HEK293 (cell line): ENCODE data around the gene VSTM5.

Source experiments
- ZEB2 ChIP-seq: fragments of 450-650 bp; formaldehyde crosslinking; IDR thresholded peaks from 2 replicates; pipeline ENCODE4 v1.5.1; 2016; ENCODE audit warnings: missing biosample characterization, missing genetic modification characterization
- ZFP37 ChIP-seq: fragments of 450-650 bp; formaldehyde crosslinking; IDR thresholded peaks from 2 replicates; pipeline ENCODE4 v1.5.1; 2016; ENCODE audit warnings: missing biosample characterization, missing genetic modification characterization
- ZNF140 ChIP-seq: fragments of 450-650 bp; formaldehyde crosslinking; IDR thresholded peaks from 2 replicates; pipeline ENCODE4 v1.5.1; 2016; ENCODE audit warnings: missing biosample characterization, missing genetic modification characterization
- ZNF169 ChIP-seq: fragments of 450-650 bp; formaldehyde crosslinking; IDR thresholded peaks from 2 replicates; pipeline ENCODE4 v1.5.1; 2016; ENCODE audit warnings: missing biosample characterization, missing genetic modification characterization
- ZNF23 ChIP-seq: fragments of 450-650 bp; formaldehyde crosslinking; IDR thresholded peaks from 2 replicates; pipeline ENCODE4 v1.5.1; 2016; ENCODE audit warnings: missing biosample characterization, missing genetic modification characterization, borderline replicate concordance
- ZNF311 ChIP-seq: fragments of 450-650 bp; formaldehyde crosslinking; IDR thresholded peaks from 2 replicates; pipeline ENCODE4 v1.5.1; 2017; ENCODE audit warnings: missing biosample characterization, missing genetic modification characterization, borderline replicate concordance
- ZNF335 ChIP-seq: fragments of 450-650 bp; formaldehyde crosslinking; conservative IDR thresholded peaks from 2 replicates; pipeline ENCODE4 v1.5.1; 2016; ENCODE audit warnings: missing biosample characterization, missing genetic modification characterization
- ZNF530 ChIP-seq: fragments of 450-650 bp; formaldehyde crosslinking; IDR thresholded peaks from 2 replicates; pipeline ENCODE4 v1.5.1; 2016; ENCODE audit warnings: low read depth, missing biosample characterization, missing genetic modification characterization
- ZNF776 ChIP-seq: fragments of 450-650 bp; formaldehyde crosslinking; IDR thresholded peaks from 2 replicates; pipeline ENCODE4 v1.5.0; 2017; ENCODE audit warnings: missing biosample characterization, missing genetic modification characterization, borderline replicate concordance
- ZXDB ChIP-seq: fragments of 450-650 bp; formaldehyde crosslinking; IDR thresholded peaks from 2 replicates; pipeline ENCODE4 v1.5.1; 2016; ENCODE audit warnings: missing biosample characterization, missing genetic modification characterization
- TF ChIP-seq, protein P1 (sequence below): fragments of 450-650 bp; formaldehyde crosslinking; IDR thresholded peaks from 2 replicates; pipeline ENCODE4 v1.5.1; 2016; ENCODE audit warnings: missing biosample characterization, missing genetic modification characterization
- TF ChIP-seq, protein P2 (sequence below): fragments of 450-650 bp; formaldehyde crosslinking; IDR thresholded peaks from 2 replicates; pipeline ENCODE4 v1.5.1; 2016; ENCODE audit warnings: missing biosample characterization, missing genetic modification characterization
- TF ChIP-seq, protein P3 (sequence below): fragments of 450-650 bp; formaldehyde crosslinking; IDR thresholded peaks from 2 replicates; pipeline ENCODE4 v1.5.1; 2016; ENCODE audit warnings: missing biosample characterization, missing genetic modification characterization
- TF ChIP-seq, protein P4 (sequence below): fragments of 450-650 bp; formaldehyde crosslinking; IDR thresholded peaks from 2 replicates; pipeline ENCODE4 v1.5.1; 2016; ENCODE audit warnings: missing biosample characterization, missing genetic modification characterization

DNA sequence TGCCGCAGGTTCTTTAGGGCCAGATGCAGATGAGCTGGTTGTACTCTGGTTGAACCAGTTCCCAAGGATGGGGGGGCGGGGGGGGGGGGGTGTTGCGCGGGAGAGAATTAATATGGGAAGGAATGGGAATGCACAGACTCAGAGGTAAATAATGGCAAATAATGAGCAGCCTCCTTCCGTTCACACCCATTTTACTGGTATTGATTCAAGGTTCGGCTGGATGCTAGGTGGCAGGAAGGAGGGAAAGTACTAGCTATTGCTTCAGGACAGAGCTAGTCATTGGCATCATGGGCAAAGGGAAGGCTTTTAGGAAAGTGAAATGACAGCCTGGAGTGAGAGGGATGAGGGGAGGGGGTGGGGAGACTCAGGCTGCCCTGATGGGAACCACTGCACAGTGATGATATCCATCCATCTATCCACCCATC lies at the start of gene VSTM5:
- TF ChIP-seq, protein P1, sequence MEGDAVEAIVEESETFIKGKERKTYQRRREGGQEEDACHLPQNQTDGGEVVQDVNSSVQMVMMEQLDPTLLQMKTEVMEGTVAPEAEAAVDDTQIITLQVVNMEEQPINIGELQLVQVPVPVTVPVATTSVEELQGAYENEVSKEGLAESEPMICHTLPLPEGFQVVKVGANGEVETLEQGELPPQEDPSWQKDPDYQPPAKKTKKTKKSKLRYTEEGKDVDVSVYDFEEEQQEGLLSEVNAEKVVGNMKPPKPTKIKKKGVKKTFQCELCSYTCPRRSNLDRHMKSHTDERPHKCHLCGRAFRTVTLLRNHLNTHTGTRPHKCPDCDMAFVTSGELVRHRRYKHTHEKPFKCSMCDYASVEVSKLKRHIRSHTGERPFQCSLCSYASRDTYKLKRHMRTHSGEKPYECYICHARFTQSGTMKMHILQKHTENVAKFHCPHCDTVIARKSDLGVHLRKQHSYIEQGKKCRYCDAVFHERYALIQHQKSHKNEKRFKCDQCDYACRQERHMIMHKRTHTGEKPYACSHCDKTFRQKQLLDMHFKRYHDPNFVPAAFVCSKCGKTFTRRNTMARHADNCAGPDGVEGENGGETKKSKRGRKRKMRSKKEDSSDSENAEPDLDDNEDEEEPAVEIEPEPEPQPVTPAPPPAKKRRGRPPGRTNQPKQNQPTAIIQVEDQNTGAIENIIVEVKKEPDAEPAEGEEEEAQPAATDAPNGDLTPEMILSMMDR (tag by site-specific recombination) = no peak
- no peak for TF ChIP-seq ZNF335 (tag by site-specific recombination)
- no peak for TF ChIP-seq ZNF530
- TF ChIP-seq, protein P2, sequence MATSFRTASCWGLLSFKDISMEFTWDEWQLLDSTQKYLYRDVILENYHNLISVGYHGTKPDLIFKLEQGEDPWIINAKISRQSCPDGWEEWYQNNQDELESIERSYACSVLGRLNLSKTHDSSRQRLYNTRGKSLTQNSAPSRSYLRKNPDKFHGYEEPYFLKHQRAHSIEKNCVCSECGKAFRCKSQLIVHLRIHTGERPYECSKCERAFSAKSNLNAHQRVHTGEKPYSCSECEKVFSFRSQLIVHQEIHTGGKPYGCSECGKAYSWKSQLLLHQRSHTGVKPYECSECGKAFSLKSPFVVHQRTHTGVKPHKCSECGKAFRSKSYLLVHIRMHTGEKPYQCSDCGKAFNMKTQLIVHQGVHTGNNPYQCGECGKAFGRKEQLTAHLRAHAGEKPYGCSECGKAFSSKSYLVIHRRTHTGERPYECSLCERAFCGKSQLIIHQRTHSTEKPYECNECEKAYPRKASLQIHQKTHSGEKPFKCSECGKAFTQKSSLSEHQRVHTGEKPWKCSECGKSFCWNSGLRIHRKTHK = no peak
- no peak for TF ChIP-seq ZNF169 (tag by site-specific recombination)
- TF ChIP-seq, protein P3, sequence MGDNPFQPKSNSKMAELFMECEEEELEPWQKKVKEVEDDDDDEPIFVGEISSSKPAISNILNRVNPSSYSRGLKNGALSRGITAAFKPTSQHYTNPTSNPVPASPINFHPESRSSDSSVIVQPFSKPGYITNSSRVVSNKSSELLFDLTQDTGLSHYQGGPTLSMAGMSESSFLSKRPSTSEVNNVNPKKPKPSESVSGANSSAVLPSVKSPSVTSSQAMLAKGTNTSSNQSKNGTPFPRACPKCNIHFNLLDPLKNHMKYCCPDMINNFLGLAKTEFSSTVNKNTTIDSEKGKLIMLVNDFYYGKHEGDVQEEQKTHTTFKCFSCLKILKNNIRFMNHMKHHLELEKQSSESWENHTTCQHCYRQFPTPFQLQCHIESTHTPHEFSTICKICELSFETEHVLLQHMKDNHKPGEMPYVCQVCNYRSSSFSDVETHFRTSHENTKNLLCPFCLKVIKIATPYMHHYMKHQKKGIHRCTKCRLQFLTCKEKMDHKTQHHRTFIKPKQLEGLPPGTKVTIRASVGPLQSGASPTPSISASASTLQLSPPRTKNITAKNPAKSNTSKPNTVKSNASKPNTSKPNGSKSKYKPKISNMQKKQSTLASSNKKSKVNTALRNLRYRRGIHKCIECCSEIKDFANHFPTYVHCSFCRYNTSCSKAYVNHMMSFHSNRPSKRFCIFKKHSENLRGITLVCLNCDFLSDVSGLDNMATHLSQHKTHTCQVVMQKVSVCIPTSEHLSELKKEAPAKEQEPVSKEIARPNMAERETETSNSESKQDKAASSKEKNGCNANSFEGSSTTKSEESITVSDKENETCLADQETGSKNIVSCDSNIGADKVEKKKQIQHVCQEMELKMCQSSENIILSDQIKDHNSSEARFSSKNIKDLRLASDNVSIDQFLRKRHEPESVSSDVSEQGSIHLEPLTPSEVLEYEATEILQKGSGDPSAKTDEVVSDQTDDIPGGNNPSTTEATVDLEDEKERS (tag by site-specific recombination) = no peak
- no peak for TF ChIP-seq ZEB2 (tag by site-specific recombination)
- no peak for TF ChIP-seq ZXDB (tag by site-specific recombination)
- TF ChIP-seq ZNF311 (tag by site-specific recombination) = no peak
- TF ChIP-seq ZFP37 (tag by site-specific recombination) = no peak
- TF ChIP-seq ZNF23 (tag by site-specific recombination) = no peak
- no peak for TF ChIP-seq ZNF140 (tag by site-specific recombination)
- TF ChIP-seq, protein P4, sequence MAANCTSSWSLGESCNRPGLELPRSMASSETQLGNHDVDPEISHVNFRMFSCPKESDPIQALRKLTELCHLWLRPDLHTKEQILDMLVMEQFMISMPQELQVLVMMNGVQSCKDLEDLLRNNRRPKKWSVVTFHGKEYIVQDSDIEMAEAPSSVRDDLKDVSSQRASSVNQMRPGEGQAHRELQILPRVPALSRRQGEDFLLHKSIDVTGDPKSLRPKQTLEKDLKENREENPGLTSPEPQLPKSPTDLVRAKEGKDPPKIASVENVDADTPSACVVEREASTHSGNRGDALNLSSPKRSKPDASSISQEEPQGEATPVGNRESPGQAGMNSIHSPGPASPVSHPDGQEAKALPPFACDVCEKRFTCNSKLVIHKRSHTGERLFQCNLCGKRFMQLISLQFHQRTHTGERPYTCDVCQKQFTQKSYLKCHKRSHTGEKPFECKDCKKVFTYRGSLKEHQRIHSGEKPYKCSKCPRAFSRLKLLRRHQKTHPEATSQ (tag by site-specific recombination) = no peak
- no peak for TF ChIP-seq ZNF776
